Panc1 (cell line): ENCODE data around the gene THBS2. TPM values are rescaled to one million over a fixed set of nuclear protein-coding genes. Genes with fewer than 3 reads are reported as not detected.
"Not testable (repeated sequence)": the region's sequence is repeated elsewhere in the genome, so short reads cannot be mapped to it uniquely, and the experiment has no call there.

Source experiments
- ATAC-seq: fragments of 200-7000 bp; cut with Tn5 transposase; 2 replicates; pipeline ENCODE4 v1.9.1; 2020; ENCODE audit warnings: mild to moderate bottlenecking, moderate library complexity
- BruUV-seq: library from RNA; stranded (reverse); fragments of 400-500 nt; replicated peaks from 2 replicates; lab custom pipeline; 2021; lab: Mats Ljungman, UMichigan
- CTCF ChIA-PET: fragments of 300-600 bp; sonication (Branson Sonifier 250); formaldehyde crosslinking; loops from one replicate; lab custom pipeline; 2022; ENCODE audit warnings: antibody characterized with exemption; lab: Charles Lee
- POLR2A ChIA-PET: fragments of 300-600 bp; sonication (Branson Sonifier 250); formaldehyde crosslinking; loops from one replicate; lab custom pipeline; 2022; ENCODE audit warnings: antibody characterized with exemption; lab: Charles Lee
- DNase-seq: peaks from one replicate; pipeline ENCODE4 v3.0.0-alpha.2; 2010; ENCODE audit warnings: low read depth, low spot score
- H3K27ac ChIP-seq: 2 replicates; pipeline ENCODE4 v1.5.1; 2011; ENCODE audit warnings: mild to moderate bottlenecking, low read length, inconsistent platforms
- H3K27me3 ChIP-seq: fragments of 200-500 bp; sonication (Bioruptor generic); 2 replicates; pipeline ENCODE4 v1.6.0; 2014; ENCODE audit warnings: low read length, inconsistent platforms; ENCODE audit not compliant: control insufficient read depth, insufficient read depth
- H3K36me3 ChIP-seq: fragments of 200-500 bp; sonication (Bioruptor generic); 2 replicates; pipeline ENCODE4 v1.5.1; 2014; ENCODE audit warnings: inconsistent platforms, mild to moderate bottlenecking, low read length, moderate library complexity; ENCODE audit not compliant: control insufficient read depth, insufficient read depth
- H3K4me1 ChIP-seq: 2 replicates; pipeline ENCODE4 v1.5.1; 2011; ENCODE audit warnings: inconsistent platforms, mild to moderate bottlenecking, low read length, moderate library complexity; ENCODE audit not compliant: control insufficient read depth, insufficient read depth
- H3K4me3 ChIP-seq, 2 experiments: 2 replicates each; pipeline ENCODE4 v1.5.1; 2011 to 2012; ENCODE audit warnings: low read depth in 2 of 2, low read length in 2 of 2, mild to moderate bottlenecking in 2 of 2, inconsistent platforms in 1 of 2, moderate library complexity in 1 of 2
- H3K9me3 ChIP-seq: fragments of 200-500 bp; sonication (Bioruptor generic); 2 replicates; pipeline ENCODE4 v1.5.1; 2014; ENCODE audit warnings: low read depth, mild to moderate bottlenecking, inconsistent platforms, low read length, moderate library complexity; ENCODE audit not compliant: control insufficient read depth, insufficient read depth
- CTCF ChIP-seq: fragments of 450-650 bp; IDR thresholded peaks from 2 replicates; pipeline ENCODE4 v1.5.1; 2017; ENCODE audit warnings: mild to moderate bottlenecking
- POLR2AphosphoS5 ChIP-seq: IDR thresholded peaks from 2 replicates; pipeline ENCODE4 v1.6.1; 2012; ENCODE audit warnings: mild to moderate bottlenecking, low read depth, low read length, moderate library complexity
- REST ChIP-seq, 2 experiments: IDR thresholded peaks; 2 replicates each; pipeline ENCODE4 v1.6.1; 2011 to 2012; ENCODE audit warnings: low read depth in 2 of 2, control low read depth in 1 of 2, low read length in 1 of 2, mild to moderate bottlenecking in 1 of 2, moderate library complexity in 1 of 2; ENCODE audit not compliant: insufficient read depth in 1 of 2
- SIN3A ChIP-seq: IDR thresholded peaks from 2 replicates; pipeline ENCODE4 v1.6.1; 2012; ENCODE audit warnings: low read depth, mild to moderate bottlenecking, low read length, moderate library complexity, borderline replicate concordance; ENCODE audit not compliant: insufficient read depth
- TCF7L2 ChIP-seq: IDR thresholded peaks from 2 replicates; pipeline ENCODE4 v1.6.1; 2011; ENCODE audit warnings: mild to moderate bottlenecking, low read depth, low read length, inconsistent platforms
- in situ Hi-C: cut with HindIII; loops from 2 replicates; pipeline ENCODE4 v1.10.0; 2016; ENCODE audit warnings: low sequenced_read_pairs, low pct_unique_long_range_greater_than_20kb
- intact Hi-C: fragments of 100-400 bp; cut with micrococcal nuclease; formaldehyde crosslinking; loops from one replicate; pipeline ENCODE4 v1.10.0; 2022; ENCODE audit not compliant: unreplicated experiment
- total RNA-seq: library from RNA; stranded (reverse); gene quantifications from one replicate; pipeline ENCODE4 v1.2.1, GENCODE V29; 2021; ENCODE audit not compliant: unreplicated experiment

The THBS2 gene
- total RNA-seq, 1 experiment from 2014 or later, result 0.05 TPM

DNA sequence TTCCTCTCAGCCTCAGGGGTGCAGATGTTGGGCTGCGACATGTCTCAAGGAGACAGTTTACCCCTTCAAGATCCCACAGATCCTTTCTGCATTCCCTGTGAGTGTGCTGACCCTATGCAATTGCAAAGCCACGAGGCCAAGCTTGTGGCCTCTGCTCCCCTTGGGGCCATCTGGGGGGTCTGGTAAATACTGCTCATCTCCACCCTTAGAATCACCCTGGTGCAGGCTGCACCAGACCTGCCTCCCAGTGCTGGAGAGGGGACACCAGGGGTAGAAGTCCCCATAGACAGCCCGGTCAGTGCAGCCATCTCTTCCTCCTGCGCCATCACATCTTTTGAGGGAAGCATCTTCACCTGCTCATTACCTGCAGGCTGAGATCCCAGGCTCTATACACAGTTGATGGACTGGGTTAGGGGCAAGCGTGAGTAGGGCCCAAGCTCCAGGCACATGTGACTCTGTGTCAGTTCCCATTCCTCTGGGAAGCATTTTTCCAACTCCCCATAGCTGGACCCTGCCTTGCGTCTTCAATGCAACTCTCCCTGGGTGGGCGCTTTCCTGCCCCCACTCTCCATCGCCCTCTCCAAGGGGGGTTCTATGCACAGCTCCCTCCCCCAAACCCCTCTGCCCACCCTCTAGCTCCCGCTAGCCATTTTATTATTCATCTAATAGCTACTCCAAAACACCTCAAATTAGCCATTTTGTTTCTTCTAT, 53.9 kb downstream of the THBS2 start:
- ChIA-PET CTCF (no interaction called here), POLR2A (no interaction called here)
- H3K27ac ChIP-seq, result no peak overlapping the region
- no peak overlapping the region for H3K4me3 ChIP-seq
- H3K27me3 ChIP-seq, result no peaks in the 10 kb centered on the region
- intact Hi-C loops (no loop called here), in situ Hi-C loops (no loop called here)
- H3K36me3 ChIP-seq, result no peaks in the 10 kb centered on the region
- ATAC-seq (no peak), DNase-seq (no peak)
- BruUV-seq, result no TSS peak
- no peaks in the 10 kb centered on the region for H3K4me1 ChIP-seq
- H3K9me3 ChIP-seq, result no peaks in the 10 kb centered on the region
- TF ChIP-seq SIN3A, result no peak
- TF ChIP-seq CTCF, result no peak
- TF ChIP-seq POLR2AphosphoS5, result no peak
- TF ChIP-seq TCF7L2, result no peak
- TF ChIP-seq REST (IDR thresholded peaks at IDR 0.05; ENCODE audit: insufficient read depth in 1 of 2, low read depth in 2 of 2, low read length in 1 of 2), result no peak

DNA sequence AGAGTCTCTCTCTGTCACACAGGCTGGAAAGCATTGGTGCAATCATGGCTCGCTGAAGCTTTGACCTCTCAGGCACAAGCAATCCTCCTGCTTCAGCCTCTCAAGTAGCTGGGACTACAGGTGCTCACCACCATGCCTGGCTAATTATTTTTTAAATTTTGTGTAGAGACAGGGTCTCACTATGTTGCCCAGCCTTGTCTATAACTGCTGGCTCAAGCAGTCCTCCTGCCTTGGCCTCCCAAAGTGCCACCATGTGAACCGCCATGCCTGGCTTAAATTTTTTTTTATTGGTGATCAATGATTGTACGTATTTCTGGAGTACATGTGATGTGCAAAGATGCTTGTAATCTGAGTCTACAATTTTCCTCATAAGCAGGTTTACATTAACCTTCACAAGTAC, 54.8 kb downstream of the THBS2 start:
- ATAC-seq (no peak), DNase-seq (no peak)
- Histone ChIP-seq H3K9me3 (no peaks in the 10 kb centered on the region), H3K27me3 (no peaks in the 10 kb centered on the region), H3K36me3 (no peaks in the 10 kb centered on the region), H3K4me1 (no peaks in the 10 kb centered on the region), H3K27ac (no peak overlapping the region), H3K4me3 (no peak overlapping the region)
- BruUV-seq, result no TSS peak
- intact Hi-C loops, result no loop called here
- in situ Hi-C loops, result no loop called here
- TF ChIP-seq REST (IDR thresholded peaks at IDR 0.05; ENCODE audit: insufficient read depth in 1 of 2, low read depth in 2 of 2, low read length in 1 of 2) (no peak), POLR2AphosphoS5 (no peak), SIN3A (no peak), TCF7L2 (no peak), CTCF (no peak)
- CTCF ChIA-PET, result no interaction called here
- POLR2A ChIA-PET, result no interaction called here

DNA sequence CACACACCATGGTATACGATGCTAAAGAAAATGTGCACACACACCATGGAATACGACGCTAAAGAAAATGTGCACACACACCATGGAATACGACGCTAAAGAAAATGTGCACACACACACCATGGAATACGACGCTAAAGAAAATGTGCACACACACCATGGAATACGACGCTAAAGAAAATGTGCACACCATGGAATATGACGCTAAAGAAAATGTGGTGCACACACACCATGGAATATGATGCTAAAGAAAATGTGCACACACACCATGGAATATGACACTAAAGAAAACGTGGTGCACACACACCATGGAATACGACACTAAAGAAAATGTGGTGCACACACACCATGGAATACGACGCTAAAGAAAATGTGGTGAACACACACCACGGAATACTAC, 55.7 kb downstream of the THBS2 start:
- CTCF ChIA-PET, H3K27me3 ChIP-seq, POLR2A ChIA-PET, H3K4me3 ChIP-seq, H3K27ac ChIP-seq, BruUV-seq, H3K9me3 ChIP-seq, in situ Hi-C loops, H3K36me3 ChIP-seq, ATAC-seq, intact Hi-C loops, H3K4me1 ChIP-seq, DNase-seq: not testable (repeated sequence)
